NCI-H128 (cell line): ENCODE measurements around the gene MBD3L5.
A peak's percentile ranks its signal among the peaks of the same experiment; 100 is the strongest.
"Not testable (repeated sequence)": the region's sequence is repeated elsewhere in the genome, so short reads cannot be mapped to it uniquely, and the experiment has no call there.

Experiments
- DNase-seq: peaks from one replicate; lab custom pipeline; 2025; ENCODE audit not compliant: unreplicated experiment; lab: John Stamatoyannopoulos, UW

Gene MBD3L5

GRCh38 chr19:7051421-7051820 is 21.0 kb downstream of the MBD3L5 start:
- DNase-seq, result not testable (repeated sequence)

GRCh38 chr19:7052896-7053295 is 22.5 kb downstream of the MBD3L5 start:
- not testable (repeated sequence) for DNase-seq

GRCh38 chr19:7054635-7055368 is 24.4 kb downstream of the MBD3L5 start:
- not testable (repeated sequence) for DNase-seq

- not testable (repeated sequence) for DNase-seq
Measured at GRCh38 chr19:7055679-7056078, 25.3 kb downstream of the MBD3L5 start.

GRCh38 chr19:7056371-7056770 is 26.0 kb downstream of the MBD3L5 start:
- not testable (repeated sequence) for DNase-seq

GRCh38 chr19:7058576-7058975 is 28.2 kb downstream of the MBD3L5 start, which contains the start of gene MBD3L3:
Gene MBD3L3, minus strand, starts transcription at chr19:7058676. Its CDS starts 71 bp downstream, at chr19:7058605.
- not testable (repeated sequence) for DNase-seq

GRCh38 chr19:7059977-7060376 is 29.6 kb downstream of the MBD3L5 start:
- not testable (repeated sequence) for DNase-seq

- DNase-seq, result no peak
Measured at GRCh38 chr19:7063339-7063738, 33.0 kb downstream of the MBD3L5 start.

GRCh38 chr19:7063764-7064418 is 33.5 kb downstream of the MBD3L5 start:
- no peak for DNase-seq

- not testable (repeated sequence) for DNase-seq
Measured at GRCh38 chr19:7067122-7067521, 36.7 kb downstream of the MBD3L5 start.

GRCh38 chr19:7067716-7068115 is 37.3 kb downstream of the MBD3L5 start:
- DNase-seq, result no peak

- no peak for DNase-seq
Measured at GRCh38 chr19:7068599-7068998, 38.2 kb downstream of the MBD3L5 start.

GRCh38 chr19:7069042-7069903 is 38.9 kb downstream of the MBD3L5 start, which contains the start of gene ZNF557:
Gene ZNF557, plus strand, starts transcription at chr19:7069703. Its CDS starts 5,372 bp downstream, at chr19:7075075.
- DNase-seq, result peak; percentile 90

GRCh38 chr19:7069904-7070226 is 39.5 kb downstream of the MBD3L5 start:
- no peak for DNase-seq

GRCh38 chr19:7072541-7072940 is 42.2 kb downstream of the MBD3L5 start:
- no peak for DNase-seq

- DNase-seq, result no peak
Measured at GRCh38 chr19:7074705-7075282, 44.4 kb downstream of the MBD3L5 start.

GRCh38 chr19:7076151-7076550 is 45.8 kb downstream of the MBD3L5 start:
- no peak for DNase-seq

- DNase-seq, result no peak
Measured at GRCh38 chr19:7078008-7078407, 47.6 kb downstream of the MBD3L5 start.
